IPS-18c (cell line): ENCODE measurements around the gene LGALS4.
A peak's percentile ranks its signal among the peaks of the same experiment; 100 is the strongest.
"Not testable (repeated sequence)": the region's sequence is repeated elsewhere in the genome, so short reads cannot be mapped to it uniquely, and the experiment has no call there.

Source experiments
- H3K4me3 ChIP-seq: 2 replicates; pipeline ENCODE4 v1.7.0; 2013; ENCODE audit warnings: low read depth, mild to moderate bottlenecking, low read length, moderate library complexity; ENCODE audit not compliant: insufficient read depth
- H3K9me3 ChIP-seq: one replicate; pipeline ENCODE4 v1.6.1; 2013; ENCODE audit warnings: mild to moderate bottlenecking, low read length, moderate library complexity; ENCODE audit not compliant: control insufficient read depth, insufficient read depth

The LGALS4 gene

DNA sequence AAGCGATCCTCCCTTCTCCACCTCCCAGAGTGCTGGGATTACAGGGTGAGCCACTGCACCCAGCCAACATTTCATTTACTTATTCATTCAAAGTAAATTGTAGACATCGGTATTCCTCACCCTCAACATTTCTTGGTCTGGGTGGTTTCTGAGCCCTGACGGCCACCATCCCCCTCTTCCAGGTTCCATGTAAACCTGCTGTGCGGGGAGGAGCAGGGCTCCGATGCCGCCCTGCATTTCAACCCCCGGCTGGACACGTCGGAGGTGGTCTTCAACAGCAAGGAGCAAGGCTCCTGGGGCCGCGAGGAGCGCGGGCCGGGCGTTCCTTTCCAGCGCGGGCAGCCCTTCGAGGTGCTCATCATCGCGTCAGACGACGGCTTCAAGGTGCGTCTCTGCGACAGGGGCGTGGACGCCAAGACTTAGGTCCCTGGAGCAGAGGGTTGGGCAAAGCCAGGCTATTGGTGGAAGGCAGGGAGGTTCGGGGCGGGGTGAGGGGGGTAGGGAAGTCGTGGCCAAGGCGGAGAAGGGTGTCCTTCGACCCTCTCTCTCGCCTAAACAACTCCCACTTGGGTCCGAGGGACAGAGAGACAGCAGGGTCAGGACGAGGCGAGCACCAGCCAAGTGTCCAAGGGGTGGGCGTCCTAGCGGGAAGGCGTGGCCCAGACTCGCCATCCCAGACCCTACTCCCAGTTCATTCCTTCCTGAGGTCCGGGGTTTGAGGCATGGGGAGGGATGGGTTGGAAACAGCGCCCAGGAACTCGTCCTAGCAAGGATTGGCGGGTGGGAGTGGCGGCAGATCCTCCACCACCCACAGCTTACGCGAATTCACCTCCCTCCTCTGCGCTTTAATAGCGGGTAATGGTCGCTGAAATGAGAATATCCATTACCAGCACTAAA is 22.0 kb downstream of the LGALS4 start:
- H3K4me3 ChIP-seq, H3K9me3 ChIP-seq: not testable (repeated sequence)

DNA sequence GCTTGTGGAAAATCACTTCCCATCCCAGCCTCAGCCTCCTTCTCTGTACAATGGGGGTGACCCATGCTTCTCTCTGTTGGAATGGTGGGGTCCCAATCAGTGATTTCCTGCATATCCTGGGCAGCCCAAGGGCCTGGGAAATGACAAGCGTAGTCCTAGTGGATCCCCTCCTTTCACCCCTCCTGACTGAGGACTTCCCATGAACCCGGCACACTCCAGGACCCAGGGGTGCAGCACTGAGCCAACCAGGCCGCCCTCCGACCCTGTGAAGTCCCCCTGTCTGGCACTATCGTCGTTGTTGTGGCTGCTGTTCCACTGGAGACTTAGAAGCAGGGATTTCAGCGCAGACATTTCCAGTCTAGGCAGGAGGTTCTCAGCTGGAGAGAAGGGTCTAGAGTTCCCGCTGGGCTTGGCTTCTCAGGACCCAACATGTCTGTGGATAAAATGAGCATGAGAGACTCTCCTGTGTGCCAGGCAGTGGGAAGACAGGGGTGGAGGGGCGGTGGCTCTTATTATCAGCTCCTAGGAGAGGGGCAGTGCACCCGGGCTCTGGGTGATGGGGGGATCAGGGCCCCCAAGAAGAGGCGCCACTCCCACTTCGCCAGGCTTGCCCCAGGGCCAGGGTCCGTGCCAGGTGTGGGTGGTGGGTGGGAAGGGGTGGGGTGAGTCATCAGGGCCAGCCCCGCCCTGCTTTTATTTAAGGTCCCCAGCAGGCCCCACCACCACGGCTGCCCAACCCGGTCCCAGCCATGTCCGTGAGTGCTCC is 24.1 kb downstream of the LGALS4 start, which contains the start of gene LGALS7B:
LGALS7B (plus strand) TSS at position 723 of the 766 bp plus-strand sequence; CDS start at position 750, 27 bp downstream.
- no peaks in the 10 kb centered on the region for H3K9me3 ChIP-seq
- no peak within 1 kb of the TSS for H3K4me3 ChIP-seq

DNA sequence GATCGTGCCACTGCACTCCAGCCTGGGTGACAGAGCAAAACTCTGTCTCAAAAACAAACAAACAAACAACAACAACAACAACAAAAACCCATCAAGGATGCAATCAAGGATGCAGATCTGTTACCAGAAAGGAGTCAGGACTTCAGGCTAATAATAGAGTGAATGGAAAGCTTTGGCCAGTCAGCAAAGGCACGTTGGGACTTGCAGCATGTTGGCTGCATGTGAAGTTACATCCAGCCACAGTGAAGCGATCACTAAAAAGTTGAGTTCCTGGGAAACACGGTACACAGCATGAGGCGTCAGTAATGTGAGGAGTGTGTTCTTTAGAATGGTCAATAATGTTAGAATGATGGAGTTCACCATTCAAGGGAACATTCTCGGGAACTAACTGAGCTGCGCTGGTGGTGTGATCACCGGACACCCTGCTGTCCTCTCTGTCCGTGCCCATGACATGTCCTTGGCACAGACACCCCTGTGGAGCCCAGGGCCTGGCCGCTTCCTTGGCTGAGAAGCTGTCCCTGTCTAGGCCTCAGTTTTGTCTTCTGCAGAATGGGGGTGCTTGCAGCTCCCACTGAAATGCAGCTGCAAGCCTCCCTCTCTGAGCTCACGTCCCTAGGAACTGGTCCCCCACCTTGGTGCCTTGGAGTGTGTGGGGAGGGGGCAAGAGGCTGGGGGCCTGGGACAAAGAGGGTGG is 26.0 kb downstream of the LGALS4 start:
- Histone ChIP-seq H3K4me3 (no peak overlapping the region), H3K9me3 (no peaks in the 10 kb centered on the region)

DNA sequence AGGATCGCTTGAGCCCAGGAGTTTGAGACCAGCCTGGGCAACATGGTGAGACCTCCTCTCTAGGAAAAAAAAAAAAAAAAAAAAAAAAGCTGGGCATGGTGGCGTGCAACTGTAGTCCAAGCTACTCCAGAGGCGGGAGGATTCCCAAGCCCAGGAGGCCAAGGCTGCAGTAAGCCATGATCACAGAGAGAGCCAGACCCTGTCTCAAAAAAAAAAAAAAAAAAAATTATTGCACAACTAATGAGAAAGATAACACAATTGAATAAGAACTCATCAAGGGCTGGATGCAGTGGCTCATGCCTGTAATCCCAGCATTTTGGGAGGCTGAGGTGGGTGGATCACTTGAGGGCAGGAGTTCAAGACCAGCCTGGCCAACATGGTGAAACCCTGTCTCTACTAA is 26.7 kb downstream of the LGALS4 start:
- H3K9me3 ChIP-seq, H3K4me3 ChIP-seq: not testable (repeated sequence)

DNA sequence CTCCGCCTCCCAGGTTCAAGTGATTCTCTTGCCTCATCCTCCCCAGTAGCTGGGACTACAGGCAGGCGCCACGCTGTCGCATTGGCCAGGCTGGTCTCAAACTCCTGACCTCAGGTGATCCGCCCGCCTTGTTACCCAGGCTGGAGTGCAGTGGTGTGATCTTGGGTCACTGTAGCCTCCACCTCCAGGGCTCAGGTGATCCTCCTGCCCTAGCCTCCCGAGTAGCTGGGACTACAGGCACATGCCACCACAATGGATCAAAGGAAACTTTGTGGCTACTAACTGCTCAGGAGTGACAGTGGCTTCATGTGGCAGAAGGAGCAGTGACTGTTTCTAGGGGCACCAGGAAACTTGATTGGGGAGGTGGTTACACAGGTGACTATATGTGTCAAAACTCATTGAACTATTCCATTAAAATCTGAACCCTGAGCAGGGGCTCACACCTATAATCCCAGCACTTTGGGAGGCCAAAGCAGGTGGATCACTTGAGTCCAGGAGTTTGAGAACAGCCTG is 27.5 kb downstream of the LGALS4 start:
- Histone ChIP-seq H3K9me3 (no peaks in the 10 kb centered on the region), H3K4me3 (no peak overlapping the region)

DNA sequence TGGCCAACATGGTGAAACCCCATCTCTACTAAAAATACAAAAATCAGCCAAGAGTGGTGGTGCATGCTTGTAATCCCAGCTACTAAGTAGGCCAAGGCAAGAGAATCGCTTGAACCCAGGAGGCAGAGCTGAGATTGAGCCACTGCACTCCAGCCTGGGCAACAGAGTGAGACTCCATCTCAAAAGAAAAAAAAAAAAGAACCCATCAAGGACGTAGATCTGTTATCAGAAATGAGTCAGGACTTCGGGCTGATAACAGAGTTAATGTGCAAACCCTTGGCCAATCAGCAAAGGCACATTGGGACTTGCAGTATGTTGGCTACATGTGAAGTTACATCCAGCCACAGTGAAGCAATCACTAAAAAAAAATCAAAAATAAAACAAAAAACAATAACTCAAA is 28.5 kb downstream of the LGALS4 start:
- H3K9me3 ChIP-seq, result no peaks in the 10 kb centered on the region
- no peak overlapping the region for H3K4me3 ChIP-seq

DNA sequence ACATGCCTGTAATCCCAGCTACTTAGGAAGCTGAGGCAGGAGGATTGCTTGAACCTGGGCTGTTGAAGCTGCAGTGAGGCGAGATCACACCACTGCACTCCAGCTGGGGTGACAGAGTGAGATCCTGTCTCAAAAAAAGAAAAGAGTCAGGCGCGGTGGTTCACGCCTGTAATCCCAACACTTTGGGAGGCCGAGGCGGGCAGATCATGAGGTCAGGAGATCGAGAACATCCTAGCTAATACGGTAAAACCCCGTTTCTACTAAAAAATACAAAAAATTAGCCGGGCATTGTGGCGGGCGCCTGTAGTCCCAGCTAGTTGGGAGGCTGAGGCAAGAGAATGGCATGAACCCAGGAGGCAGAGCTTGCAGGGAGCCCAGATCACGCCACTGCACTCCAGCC is 30.5 kb downstream of the LGALS4 start:
- not testable (repeated sequence) for H3K4me3 ChIP-seq, H3K9me3 ChIP-seq

DNA sequence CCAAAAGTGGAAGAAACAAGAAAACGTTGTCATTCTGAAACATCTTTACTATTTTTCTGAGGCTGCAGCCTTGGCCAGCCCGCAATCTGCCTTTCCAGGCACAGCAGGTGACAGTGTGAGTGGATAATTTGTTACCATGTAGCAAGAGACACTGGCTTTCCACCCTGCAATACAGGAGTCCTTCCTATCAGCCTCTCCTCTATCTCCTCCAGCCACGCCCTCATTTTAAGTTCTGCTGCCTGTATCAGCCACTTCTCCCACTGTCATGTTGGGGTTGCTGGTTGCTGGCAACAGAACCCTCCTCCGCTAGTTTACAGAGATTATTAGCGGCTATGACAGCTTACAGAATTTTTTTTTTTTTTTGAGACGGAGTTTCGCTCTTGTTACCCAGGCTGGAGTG is 31.7 kb downstream of the LGALS4 start:
- Histone ChIP-seq H3K9me3 (no peaks in the 10 kb centered on the region), H3K4me3 (no peak overlapping the region)

DNA sequence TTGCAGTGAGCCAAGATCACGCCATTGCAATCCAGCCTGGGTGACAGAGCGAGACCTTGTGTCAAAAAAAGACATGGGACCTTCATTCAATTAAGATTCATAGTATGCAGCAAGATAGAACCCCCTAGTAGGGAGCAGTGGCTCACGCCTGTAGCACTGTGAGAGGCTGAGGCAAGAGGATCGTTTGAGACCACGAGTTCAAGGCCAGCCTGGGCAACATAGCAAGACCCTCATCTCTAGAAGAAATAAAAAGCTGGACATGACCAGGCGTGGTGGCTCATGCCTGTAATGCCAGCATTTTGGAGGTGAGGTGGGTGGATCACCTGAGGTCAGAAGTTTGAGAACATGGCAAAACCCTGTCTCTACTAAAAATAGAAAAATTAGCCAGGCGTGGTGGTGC is 32.3 kb downstream of the LGALS4 start:
- Histone ChIP-seq H3K9me3 (no peaks in the 10 kb centered on the region), H3K4me3 (no peak overlapping the region)

DNA sequence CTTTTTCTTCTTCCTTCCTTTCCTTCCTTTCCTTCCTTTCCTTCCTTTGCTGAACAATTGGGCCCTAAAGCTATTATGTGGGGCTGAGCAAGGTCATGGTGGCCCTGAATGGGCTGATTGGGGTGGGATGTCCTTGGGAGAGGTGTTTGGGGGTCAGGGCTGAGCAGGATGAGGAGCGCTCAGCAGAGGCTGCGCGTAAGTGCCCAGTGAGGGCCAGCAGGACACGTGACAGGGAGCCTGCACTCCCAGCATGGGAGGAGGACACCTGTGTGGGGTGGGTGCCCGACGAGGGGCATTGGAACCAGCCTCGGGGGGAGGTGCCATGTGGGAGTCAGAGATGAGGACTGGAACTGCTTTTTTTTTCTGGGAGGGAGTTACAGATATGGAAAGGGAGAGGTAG is 34.0 kb downstream of the LGALS4 start:
- Histone ChIP-seq H3K4me3 (no peak overlapping the region), H3K9me3 (no peaks in the 10 kb centered on the region)

DNA sequence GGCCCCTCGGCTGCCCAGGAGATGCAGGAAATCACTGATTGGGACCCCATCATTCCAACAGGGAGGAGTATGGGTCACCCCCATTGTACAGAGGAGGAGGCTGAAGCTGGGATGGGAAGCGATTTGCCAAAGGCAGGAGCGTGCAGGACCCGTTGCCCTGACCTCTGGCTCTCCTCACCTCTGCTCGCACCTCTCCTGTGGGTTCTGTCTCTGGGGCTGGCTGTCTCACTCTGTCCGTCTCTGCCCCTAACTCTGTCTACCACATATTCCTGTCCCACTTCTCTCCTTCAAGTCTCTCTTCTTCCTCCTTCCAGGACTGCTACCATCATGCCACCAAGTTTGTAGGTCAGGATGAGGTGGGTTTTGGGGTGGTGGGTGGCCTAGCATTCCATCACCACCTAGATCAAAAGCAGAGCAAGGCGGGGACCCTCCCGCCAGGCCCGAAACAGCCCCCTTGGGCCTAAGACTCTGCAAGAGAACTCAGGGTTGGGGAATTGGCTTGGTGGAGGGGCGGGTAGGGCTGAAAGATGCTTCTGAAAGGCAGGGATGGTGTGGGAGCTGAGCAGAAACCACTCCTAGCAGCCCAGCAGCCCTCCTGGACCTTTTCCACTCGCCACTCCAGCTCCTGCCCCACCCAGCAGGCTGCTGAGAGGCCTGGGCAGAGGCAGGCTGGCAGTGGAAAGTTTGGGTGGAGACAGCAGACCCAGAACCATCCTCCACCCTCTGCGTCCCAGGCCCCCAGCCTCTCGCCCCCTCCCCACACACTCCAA is 38.4 kb downstream of the LGALS4 start:
- Histone ChIP-seq H3K4me3 (no peak overlapping the region), H3K9me3 (no peaks in the 10 kb centered on the region)

DNA sequence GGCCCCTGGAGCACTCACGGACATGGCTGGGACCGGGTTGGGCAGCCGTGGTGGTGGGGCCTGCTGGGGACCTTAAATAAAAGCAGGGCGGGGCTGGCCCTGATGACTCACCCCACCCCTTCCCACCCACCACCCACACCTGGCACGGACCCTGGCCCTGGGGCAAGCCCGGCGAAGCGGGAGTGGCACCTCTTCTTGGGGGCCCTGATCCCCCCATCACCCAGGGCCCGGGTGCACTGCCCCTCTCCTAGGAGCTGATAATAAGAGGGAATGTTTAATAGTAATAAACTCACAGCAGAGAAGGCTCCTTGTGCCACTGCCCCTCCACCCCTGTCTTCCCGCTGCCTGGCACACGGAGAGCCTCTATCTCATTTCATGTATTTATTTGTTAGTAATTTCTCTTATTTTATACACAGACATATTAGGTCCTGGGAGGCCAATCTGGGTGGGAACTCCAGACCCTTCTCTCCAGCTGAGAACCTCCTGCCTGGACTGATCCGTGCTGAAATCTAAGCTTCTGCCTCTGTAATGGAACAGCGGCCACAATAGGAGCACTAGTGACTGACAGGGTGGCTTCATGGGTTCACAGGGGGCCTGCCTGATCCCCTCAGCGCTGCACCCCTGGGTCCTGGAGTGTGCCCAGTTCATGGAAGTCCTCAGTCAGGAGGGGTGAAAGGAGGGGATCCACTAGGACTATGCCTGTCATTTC is 39.1 kb downstream of the LGALS4 start, which contains the start of gene LGALS7:
LGALS7 (minus strand) TSS at position 49 of the 709 bp plus-strand sequence; CDS start at position 24, 25 bp downstream.
- Histone ChIP-seq H3K9me3 (no peaks in the 10 kb centered on the region), H3K4me3 (no peak within 1 kb of the TSS)

DNA sequence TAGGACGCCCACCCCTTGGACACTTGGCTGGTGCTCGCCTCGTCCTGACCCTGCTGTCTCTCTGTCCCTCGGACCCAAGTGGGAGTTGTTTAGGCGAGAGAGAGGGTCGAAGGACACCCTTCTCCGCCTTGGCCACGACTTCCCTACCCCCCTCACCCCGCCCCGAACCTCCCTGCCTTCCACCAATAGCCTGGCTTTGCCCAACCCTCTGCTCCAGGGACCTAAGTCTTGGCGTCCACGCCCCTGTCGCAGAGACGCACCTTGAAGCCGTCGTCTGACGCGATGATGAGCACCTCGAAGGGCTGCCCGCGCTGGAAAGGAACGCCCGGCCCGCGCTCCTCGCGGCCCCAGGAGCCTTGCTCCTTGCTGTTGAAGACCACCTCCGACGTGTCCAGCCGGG is 41.2 kb downstream of the LGALS4 start:
- not testable (repeated sequence) for H3K9me3 ChIP-seq

DNA sequence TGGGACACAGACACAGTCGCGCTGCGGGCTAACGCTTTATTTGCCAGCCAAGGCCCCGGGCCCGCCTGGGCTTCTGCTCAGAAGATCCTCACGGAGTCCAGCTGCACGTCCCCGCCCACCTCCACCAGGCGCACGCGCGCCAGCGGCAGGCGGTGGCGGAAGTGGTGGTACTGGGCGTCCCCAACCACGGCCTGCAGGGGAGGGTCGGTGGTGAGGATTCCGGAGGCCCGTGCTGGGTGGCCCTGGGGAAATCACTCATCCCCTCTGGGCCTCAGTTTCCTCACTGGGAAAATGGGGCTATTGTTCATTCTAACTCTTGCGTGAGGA is 41.8 kb downstream of the LGALS4 start:
- not testable (repeated sequence) for H3K4me3 ChIP-seq, H3K9me3 ChIP-seq

More for the DNA sequence above, 41.2 kb downstream of the LGALS4 start:
- H3K4me3 ChIP-seq, result not testable (repeated sequence)

DNA sequence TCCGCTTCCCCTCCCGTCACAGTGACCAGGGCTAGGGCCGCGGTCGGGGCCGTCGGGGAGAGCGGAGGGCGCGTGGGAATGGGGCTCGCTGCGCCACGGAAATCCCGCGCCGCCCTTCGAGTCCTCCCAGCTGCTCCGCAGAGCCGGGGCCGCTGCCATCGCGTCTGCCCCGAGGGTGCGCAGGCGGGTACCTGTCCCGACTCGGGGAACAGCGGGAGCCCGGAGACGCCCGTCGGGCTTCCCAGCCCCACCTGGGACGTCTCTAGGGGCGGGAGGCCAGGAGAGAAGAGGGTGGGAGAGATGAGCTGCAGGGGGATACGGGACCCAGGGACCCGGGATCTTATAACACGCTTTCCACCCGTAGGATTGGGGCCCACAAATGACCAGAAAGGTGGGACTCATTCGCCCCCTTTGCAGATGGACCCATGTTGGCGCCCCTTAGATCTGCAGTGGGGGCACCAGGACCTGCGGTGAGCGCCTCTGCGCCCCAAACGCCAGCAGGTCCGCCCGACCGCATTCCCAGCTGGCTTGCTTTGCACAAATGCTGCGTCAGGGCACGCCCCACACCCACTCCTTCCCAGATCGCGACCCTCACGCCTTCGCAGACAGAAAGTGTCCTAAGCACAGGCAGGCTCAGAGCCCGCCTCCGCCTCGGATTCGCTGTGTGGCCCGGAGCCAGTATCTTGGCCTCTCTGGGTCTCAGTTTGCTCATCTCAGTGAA is 42.4 kb downstream of the LGALS4 start:
- H3K9me3 ChIP-seq, result not testable (repeated sequence)
- H3K4me3 ChIP-seq, result peak overlapping the region; percentile 38; the same call in 1 of the 2 replicates
